Thyroid gland (tissue), 4 donors: ENCODE measurements around the gene WWC2. TPM values are rescaled to one million over a fixed set of nuclear protein-coding genes. Genes with fewer than 3 reads are reported as not detected.

Experiments used
- DNase-seq, 2 donors: peaks; one replicate each; pipeline ENCODE4 v3.0.0-alpha.2; 2019
- H3K27ac ChIP-seq, 3 donors: fragments of 200-600 bp; sonication (generic); 1 replicate in 2 of 3; 2 replicates in 1 of 3; pipeline ENCODE4 v1.5.1; 2016 to 2019; ENCODE audit warnings: mild to moderate bottlenecking in 1 of 3, moderate library complexity in 1 of 3
- H3K27me3 ChIP-seq: fragments of 200-600 bp; sonication (generic); one replicate; pipeline ENCODE4 v1.5.1; 2019
- H3K36me3 ChIP-seq, 2 donors: fragments of 200-600 bp; sonication (generic); one replicate each; pipeline ENCODE4 v1.5.1; 2016 to 2019
- H3K4me1 ChIP-seq, 2 donors: fragments of 200-600 bp; sonication (generic); one replicate each; pipeline ENCODE4 v1.5.1; 2017 to 2019
- H3K4me3 ChIP-seq, 3 donors: fragments of 200-600 bp; sonication (generic); replicated peaks in 1 of 3; 1 replicate in 2 of 3; 2 replicates in 1 of 3; pipeline ENCODE4 v1.5.1; 2016; ENCODE audit warnings: mild to moderate bottlenecking in 1 of 3
- H3K9me3 ChIP-seq: fragments of 200-600 bp; sonication (generic); one replicate; pipeline ENCODE4 v1.5.1; 2017
- POLR2A ChIP-seq, 2 donors: fragments of 450-650 bp; IDR thresholded peaks; one replicate each; pipeline ENCODE4 v1.6.1; 2017; ENCODE audit warnings: antibody characterized with exemption in 2 of 2, mild to moderate bottlenecking in 2 of 2, moderate library complexity in 1 of 2
- WGBS, 2 donors: methylation state at CpG; one replicate each; pipeline ENCODE4 v1.1.5; 2017; 5-methylcytosine and 5-hydroxymethylcytosine counted together
- intact Hi-C: fragments of 100-400 bp; cut with DNase I; formaldehyde crosslinking; loops from one replicate; pipeline ENCODE4 v1.15.1; 2023
- total RNA-seq, 4 donors: library from RNA; depleted of rRNA; stranded (reverse); fragments of >200 nt; gene quantifications; one replicate each; pipeline ENCODE4 v1.2.3, GENCODE V29; 2016
- TF ChIP-seq, protein P1 (sequence below), 6 experiments: fragments of 200-600 bp in 3 of 6; fragments of 450-650 bp in 3 of 6; sonication (generic) in 3 of 6; IDR thresholded peaks; one replicate each; pipeline ENCODE4 v1.5.1; 2016 to 2019; ENCODE audit warnings: antibody characterized with exemption in 6 of 6, mild to moderate bottlenecking in 2 of 6, inconsistent platforms in 1 of 6, moderate library complexity in 1 of 6

The WWC2 gene
- total RNA-seq, 4 donors from 2014 or later = 44.6 to 87.4 (median 53.5) TPM

DNA sequence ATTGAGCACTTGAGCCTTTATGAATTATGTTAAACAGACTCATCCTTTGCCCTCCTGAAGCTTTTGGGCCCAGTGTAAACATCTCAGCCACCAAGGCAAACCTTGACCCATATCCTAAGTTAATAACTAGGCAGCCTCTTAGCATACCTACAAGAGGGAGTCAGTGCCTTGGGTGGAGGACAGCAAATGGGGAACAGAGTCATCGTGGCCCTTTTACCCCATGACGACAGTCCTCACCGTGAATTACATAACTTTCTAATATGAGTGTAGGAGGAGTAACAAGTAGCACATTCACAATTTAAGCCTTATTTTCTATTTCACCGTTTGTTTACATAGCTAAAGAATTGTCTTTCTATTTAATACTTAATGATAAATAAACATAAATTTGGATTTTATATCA is 204.2 kb downstream of the WWC2 start:
- Histone ChIP-seq H3K9me3 (no peaks in the 10 kb centered on the region), H3K27me3 (no peaks in the 10 kb centered on the region), H3K36me3 (no peaks in the 10 kb centered on the region), H3K27ac (no peak overlapping the region), H3K4me1 (no peaks in the 10 kb centered on the region), H3K4me3 (no peak overlapping the region)
- WGBS, 2 donors = 84 to 89% methylated on average over 4 of the region's 4 CpGs
- TF ChIP-seq, protein P1, sequence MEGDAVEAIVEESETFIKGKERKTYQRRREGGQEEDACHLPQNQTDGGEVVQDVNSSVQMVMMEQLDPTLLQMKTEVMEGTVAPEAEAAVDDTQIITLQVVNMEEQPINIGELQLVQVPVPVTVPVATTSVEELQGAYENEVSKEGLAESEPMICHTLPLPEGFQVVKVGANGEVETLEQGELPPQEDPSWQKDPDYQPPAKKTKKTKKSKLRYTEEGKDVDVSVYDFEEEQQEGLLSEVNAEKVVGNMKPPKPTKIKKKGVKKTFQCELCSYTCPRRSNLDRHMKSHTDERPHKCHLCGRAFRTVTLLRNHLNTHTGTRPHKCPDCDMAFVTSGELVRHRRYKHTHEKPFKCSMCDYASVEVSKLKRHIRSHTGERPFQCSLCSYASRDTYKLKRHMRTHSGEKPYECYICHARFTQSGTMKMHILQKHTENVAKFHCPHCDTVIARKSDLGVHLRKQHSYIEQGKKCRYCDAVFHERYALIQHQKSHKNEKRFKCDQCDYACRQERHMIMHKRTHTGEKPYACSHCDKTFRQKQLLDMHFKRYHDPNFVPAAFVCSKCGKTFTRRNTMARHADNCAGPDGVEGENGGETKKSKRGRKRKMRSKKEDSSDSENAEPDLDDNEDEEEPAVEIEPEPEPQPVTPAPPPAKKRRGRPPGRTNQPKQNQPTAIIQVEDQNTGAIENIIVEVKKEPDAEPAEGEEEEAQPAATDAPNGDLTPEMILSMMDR (IDR thresholded peaks at IDR 0.05) = no peak
- no peak for TF ChIP-seq POLR2A (IDR thresholded peaks at IDR 0.05)
- DNase-seq = no peak
- intact Hi-C loops = no loop called here

DNA sequence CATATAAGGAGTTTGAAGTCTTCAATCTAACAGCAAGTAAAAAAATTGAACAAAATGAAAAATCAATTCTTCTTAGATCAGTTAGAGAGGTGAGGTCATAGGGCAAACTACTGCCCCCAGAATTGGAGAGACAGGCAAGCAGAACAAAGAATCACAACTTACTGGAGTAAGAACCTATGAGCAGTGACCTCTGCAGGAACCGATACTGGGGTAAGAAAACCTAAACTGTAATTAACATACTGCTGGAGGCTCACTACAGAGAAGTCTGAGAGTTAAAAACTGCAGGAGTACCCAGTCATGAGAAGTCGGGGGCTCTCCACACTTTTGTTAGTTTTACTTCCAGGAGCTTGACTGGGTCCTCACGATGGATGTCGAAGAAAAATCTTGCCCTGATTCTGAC is 205.0 kb downstream of the WWC2 start:
- no peaks in the 10 kb centered on the region for H3K4me1 ChIP-seq
- no peak for DNase-seq
- no peaks in the 10 kb centered on the region for H3K27me3 ChIP-seq
- intact Hi-C loops = no loop called here
- no peaks in the 10 kb centered on the region for H3K9me3 ChIP-seq
- no peak overlapping the region for H3K27ac ChIP-seq
- no peak overlapping the region for H3K4me3 ChIP-seq
- TF ChIP-seq, protein P1 (IDR thresholded peaks at IDR 0.05) = no peak
- no peak for TF ChIP-seq POLR2A (IDR thresholded peaks at IDR 0.05)
- WGBS, 2 donors = 76 to 92% methylated on average over 4 of the region's 4 CpGs
- H3K36me3 ChIP-seq = no peaks in the 10 kb centered on the region

DNA sequence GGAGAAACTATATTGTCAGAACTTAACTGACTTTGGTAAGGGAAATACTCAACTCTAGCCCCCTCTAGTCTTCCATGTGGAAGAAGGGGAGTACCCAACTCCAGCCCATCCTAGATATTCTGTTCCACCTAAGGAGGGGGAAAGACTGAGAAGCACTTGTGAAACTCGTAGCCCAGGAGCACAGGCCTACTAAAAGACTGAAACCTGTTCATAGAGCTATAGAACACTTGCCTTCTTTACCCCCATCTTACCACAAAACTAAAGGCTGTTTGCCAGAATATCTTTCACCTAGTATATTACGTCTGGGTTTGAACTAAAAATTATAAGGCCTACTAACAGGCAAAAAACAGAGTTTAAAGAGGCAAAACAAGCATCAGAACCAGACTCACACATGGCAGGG is 205.5 kb downstream of the WWC2 start:
- no peaks in the 10 kb centered on the region for H3K36me3 ChIP-seq
- TF ChIP-seq, protein P1 (IDR thresholded peaks at IDR 0.05) = no peak
- TF ChIP-seq POLR2A (IDR thresholded peaks at IDR 0.05) = no peak
- no peak overlapping the region for H3K4me3 ChIP-seq
- no peaks in the 10 kb centered on the region for H3K4me1 ChIP-seq
- intact Hi-C loops = no loop called here
- DNase-seq = no peak
- H3K27ac ChIP-seq = no peak overlapping the region
- 93 to 96% methylated on average over 2 of the region's 2 CpGs for WGBS, 2 donors
- no peaks in the 10 kb centered on the region for H3K27me3 ChIP-seq
- H3K9me3 ChIP-seq = no peaks in the 10 kb centered on the region

DNA sequence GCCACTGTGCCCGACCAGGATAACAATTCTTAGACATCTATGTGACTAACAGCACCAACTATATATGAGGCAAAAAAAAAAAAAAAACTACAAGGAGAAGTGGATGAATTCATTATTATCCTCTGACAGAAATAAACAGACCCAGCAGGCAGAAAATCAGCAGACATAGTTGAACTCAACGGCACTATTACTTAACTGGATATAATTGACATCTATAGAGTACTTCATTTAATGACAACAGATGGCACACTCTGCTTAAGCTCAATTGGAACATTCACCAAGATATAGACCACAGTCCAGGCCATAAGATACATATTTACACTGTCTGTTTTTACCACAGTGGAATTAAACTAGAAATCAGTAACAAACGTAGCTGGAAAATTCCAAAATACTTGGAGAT is 207.8 kb downstream of the WWC2 start:
- WGBS, 2 donors = 85 to 88% methylated on average over 3 of the region's 3 CpGs
- Histone ChIP-seq H3K27ac (no peak overlapping the region), H3K9me3 (no peaks in the 10 kb centered on the region), H3K4me1 (no peaks in the 10 kb centered on the region), H3K4me3 (no peak overlapping the region), H3K27me3 (no peaks in the 10 kb centered on the region), H3K36me3 (no peaks in the 10 kb centered on the region)
- no peak for TF ChIP-seq POLR2A (IDR thresholded peaks at IDR 0.05)
- TF ChIP-seq, protein P1 (IDR thresholded peaks at IDR 0.05) = no peak
- intact Hi-C loops = no loop called here
- no peak for DNase-seq

DNA sequence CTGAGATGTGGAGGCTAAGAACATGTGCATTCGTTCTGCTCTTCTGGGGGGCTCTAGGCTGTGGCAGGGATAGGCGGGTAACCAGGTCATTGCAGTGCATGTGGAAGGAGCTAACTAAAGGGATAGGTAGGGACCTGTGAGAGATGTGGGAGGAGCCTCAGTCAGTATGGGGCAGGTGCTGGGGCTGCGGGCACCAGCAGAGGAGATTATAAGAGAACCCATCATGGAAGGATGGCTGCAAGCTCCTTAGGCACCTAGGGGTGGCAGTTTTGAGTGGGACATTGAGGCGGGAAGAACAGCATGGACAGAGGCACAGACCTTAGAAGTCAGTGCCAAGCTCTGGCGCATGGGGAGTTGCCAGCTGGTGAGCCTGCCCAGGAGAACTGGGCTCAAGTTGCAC is 213.8 kb downstream of the WWC2 start:
- TF ChIP-seq POLR2A (IDR thresholded peaks at IDR 0.05) = no peak
- TF ChIP-seq, protein P1 (IDR thresholded peaks at IDR 0.05) = no peak
- intact Hi-C loops = no loop called here
- peaks cover 19 to 28% of the 10 kb centered on the region in 2 donors for H3K36me3 ChIP-seq
- DNase-seq = no peak
- no peak overlapping the region for H3K4me3 ChIP-seq
- no peaks in the 10 kb centered on the region for H3K4me1 ChIP-seq
- H3K27ac ChIP-seq = no peak overlapping the region
- H3K9me3 ChIP-seq = no peaks in the 10 kb centered on the region
- WGBS, 2 donors = 79 to 84% methylated on average over 4 to 5 of the region's 5 CpGs
- no peaks in the 10 kb centered on the region for H3K27me3 ChIP-seq
